HG03521 (cell line): ENCODE measurements around the gene MACROH2A1.

Experiments
- ATAC-seq: cut with Tn5 transposase; IDR thresholded peaks from one replicate; pipeline ENCODE4 v1.9.1; 2021; ENCODE audit warnings: mild to moderate bottlenecking, moderate library complexity; ENCODE audit not compliant: unreplicated experiment

The MACROH2A1 gene

DNA sequence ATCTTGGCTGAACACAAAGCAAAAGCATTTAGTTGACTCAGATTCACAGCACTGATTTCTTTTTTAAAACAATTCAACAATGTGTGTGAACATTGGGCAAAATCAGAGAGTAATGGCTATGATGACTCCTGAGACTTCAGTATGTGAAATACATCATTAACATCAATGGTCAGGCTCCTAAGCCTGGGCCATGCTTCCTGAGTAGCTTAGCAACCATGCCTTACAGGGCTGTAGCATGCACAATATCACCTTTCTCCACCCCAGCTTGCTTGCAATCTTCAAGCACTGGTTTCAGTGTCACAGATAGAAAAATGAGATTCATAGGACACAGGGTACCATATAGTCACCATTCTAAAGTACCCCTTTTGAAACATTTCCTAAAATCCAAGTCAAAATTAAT is 41.3 kb downstream of the MACROH2A1 start:
- no peak for ATAC-seq

DNA sequence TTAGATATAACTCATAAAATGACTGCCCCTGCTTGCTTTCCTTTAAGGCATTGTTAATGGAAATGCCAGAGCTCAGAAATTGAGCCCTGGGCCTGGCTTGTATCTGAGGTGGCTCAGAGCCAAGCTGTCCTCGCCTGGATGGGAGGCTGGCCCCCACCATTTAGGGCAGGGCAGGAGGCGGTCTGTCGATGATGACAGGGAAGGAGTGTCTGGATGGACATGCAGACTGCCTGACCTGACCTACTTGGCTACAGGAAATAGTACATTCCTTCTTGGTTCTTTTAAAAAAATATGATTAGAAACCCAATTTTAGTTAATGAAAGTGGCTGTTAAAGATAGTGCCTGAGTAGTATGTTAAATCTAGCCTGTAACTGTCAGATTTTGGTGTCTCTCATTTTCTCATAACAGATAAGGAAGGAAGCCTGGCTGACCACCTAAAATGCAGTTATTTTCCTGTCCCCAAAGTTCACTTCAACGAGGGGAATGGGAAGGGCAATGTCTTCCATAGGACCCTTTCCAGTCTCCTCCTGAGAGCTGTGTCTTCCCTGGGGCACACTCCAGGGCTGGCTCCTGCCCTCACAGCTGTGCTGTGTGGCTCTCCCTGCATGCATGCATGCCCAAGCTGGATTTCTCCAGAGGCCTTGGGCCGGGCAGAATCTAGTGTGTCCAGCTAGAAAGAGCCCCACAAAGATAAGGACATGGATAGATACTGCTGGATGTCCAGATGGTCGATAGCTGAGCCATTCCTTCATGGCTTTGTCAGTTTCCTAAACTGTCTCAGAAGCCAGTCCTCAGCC is 42.3 kb downstream of the MACROH2A1 start:
- no peak for ATAC-seq

DNA sequence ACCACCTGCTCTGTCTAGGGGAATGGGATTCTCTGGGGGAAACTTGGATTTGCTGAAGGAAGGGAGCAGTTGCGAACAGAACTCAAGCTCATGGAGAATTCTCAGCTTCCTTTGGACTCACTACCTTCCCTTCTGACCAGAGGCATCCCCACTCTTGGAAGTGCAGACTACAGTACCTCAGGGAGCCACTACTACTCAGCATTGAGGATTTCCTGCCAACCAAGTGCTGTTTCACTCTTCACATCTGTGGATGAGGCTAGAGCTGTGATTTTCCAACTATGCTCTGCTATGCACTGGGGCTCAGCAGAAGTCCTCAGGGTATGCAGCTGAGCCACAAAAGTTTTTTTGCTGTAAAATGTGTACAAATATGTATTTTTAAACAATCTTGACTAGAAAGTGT is 43.9 kb downstream of the MACROH2A1 start:
- no peak for ATAC-seq

DNA sequence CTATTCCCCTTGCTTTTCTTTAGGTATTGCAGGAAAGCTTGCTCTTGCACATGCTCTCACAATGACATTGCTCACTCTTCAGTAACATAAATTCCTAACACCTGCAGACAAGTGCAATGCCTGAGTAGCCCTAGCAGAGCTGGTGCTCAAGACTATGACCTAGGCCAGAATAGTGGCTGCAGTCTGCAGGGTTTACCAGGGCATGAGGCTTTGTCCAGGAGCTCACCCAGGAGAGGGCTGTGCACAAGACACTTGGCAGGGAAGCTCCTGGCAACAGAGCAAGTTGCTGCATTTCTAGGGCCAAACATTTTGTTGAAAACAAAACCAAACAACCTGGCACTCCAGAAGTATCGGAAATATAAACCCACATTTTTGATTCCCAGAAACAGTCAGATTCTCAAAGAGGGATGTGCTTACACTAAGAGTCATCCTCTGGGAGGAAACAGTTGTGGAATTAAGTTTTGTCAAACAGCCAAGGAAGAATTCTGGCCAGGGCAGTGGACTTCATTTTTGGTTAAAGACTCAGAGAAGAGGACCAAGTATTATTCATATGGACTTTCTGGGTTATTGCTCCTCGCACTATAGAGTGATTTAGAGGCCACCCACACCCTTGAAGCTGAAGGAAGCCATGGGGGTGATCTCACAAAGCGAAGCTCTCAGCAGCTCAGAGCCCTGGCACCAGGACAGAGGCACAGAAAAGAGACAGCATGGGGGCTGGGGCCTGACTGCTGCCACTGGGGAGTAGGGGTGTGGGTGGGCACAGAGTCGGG is 44.9 kb downstream of the MACROH2A1 start:
- no peak for ATAC-seq

DNA sequence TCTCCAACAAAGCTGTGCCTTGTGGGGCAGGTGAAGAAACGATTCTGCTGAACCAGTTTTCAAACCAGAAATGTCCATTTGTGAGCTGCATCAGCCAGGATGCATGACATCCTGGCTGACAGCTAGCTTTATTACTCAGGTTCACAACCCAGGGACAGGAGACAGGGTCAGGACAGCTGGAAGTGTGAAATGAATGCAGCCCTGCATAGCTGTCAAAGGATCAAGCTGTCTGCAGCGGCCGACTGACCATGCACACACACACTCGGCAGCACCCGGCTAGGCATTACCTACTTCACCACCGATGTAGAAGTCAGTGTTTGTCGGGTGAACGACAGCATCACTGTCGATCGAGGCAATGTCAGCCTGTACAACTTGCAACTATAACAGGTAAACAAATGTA is 48.5 kb downstream of the MACROH2A1 start:
- no peak for ATAC-seq

DNA sequence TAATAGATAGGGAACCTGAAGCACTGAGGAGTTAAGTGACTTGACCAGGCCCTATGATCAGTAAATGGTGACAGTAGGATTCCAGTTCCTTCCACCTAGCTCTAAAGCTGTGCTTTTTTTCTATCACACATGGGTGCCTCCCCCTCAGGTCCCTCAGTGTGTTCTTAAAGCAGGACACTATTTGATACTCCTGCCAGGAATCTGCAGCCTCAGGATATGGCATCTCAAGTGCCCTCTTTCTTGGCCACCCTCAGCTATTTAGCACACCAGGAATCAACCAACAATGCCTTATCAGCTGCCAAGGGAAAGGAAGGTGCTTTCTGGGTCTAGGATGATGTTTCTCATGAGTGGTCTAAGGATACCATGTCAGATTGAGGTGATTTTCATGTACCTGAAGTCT is 49.1 kb downstream of the MACROH2A1 start:
- no peak for ATAC-seq

GRCh38 chr5:135349451-135349850 is 49.6 kb downstream of the MACROH2A1 start:
- ATAC-seq = no peak

- ATAC-seq = no peak
Observed at GRCh38 chr5:135348918-135349317, 50.1 kb downstream of the MACROH2A1 start.

DNA sequence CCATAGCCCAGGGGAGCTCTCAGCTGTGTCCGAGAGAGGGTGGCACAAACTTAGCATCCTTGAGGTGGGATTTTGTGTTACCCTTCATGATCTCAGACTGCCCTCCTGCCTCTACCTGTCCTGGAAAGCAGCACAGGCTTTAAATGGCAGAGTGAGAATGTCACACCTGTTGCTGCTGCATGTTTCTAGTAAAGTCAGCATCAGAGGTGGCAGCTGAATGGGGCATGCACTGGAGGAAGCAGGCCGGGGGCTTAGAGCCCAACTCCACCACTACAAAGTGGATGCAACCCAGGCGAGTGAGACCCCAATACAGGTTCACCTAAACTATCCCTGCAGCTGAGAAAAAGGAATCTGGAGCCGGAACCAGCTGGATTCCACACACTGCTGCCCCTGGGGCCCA is 51.6 kb downstream of the MACROH2A1 start:
- ATAC-seq = no peak

- ATAC-seq = no peak
Observed at GRCh38 chr5:135345956-135346731, 52.9 kb downstream of the MACROH2A1 start.

- no peak for ATAC-seq
Observed at GRCh38 chr5:135344349-135344748, 54.7 kb downstream of the MACROH2A1 start.

GRCh38 chr5:135343413-135343812 is 55.6 kb downstream of the MACROH2A1 start:
- ATAC-seq = no peak

DNA sequence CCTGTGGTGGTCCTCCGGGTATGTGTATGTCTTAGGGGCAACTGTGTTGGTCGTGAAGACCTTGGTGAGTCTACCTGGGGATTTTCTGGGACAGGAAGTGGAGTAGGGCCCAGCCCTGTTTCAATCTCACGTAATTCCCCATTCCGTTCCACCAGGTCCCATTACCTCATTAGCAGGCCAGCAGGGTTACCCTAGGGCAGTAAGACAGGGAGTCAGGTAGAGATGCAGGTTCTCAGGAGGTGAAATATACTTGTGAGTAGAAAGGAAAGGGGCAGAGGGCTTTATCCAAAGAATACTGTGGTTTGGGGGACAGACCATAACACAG is 56.5 kb downstream of the MACROH2A1 start:
- ATAC-seq = no peak

DNA sequence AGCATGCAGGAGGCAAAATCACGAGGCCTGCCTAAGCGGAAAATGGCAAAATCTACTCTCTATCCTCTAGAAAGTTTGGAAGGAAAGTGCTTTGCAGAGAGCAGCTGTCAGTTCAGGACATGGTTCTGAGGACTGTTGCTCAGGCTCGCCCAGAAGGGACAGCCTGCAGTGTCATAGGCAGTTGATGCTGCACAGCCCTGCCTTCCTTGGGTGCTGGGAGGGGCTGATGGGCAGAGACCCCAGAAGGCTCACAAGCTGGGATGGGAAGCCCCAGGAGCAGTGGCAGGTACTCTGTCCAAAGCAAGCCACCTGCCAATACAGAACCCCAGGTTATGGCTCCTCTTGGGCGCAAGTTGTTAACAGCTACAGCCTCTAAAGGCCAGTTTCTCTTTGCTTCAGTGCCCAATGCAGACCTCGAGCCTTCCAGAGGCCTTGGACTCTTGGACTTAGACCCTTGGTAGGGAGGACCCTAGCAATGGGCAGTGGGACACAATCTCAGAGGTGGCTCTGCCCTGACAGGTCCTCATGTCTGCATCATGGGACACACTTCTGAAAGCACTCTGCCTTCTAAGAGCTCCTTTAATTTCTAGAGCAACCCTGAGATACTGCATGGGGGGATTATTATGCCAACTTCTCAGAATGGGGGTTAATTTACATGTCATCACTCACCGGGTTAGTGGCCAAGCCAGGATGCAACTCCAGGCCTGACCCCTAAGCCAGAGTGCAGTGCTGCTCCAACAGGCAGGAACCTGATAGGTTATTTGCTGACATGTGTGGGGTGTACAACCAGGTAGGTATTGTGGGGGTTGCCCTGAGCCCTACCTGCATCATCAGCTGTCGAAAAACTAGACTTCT is 57.1 kb downstream of the MACROH2A1 start:
- ATAC-seq = no peak

DNA sequence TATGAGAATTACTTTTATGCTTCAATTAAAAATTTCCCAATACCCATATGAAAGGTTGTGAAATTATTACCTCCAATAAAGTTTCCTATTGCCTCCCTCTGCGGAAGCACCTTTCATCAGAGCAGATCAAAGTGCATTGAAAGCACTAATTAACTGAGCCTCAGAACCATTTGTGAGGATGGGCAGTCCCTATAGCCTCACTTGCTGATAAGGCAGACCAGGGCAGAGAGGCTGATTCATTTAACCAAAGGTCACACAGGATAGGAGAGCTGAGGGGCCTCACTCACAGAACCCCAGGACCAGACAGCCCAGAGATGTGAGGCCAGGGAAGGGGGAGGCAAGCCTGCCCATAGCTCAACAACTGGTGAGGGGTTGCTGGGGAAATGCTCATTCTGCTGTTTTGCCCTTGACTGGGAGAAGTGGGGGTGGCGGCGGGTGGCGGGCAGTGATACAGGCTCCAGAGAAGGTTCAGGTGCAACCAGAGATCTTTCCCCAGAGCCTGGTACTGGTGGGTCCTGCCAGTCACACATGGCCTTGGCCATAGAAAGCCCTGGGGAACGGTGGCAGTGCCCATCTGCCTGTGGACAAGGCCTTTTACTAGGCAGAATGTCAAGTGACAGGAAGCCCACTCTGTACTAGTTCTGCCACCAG is 57.9 kb downstream of the MACROH2A1 start:
- ATAC-seq = no peak

DNA sequence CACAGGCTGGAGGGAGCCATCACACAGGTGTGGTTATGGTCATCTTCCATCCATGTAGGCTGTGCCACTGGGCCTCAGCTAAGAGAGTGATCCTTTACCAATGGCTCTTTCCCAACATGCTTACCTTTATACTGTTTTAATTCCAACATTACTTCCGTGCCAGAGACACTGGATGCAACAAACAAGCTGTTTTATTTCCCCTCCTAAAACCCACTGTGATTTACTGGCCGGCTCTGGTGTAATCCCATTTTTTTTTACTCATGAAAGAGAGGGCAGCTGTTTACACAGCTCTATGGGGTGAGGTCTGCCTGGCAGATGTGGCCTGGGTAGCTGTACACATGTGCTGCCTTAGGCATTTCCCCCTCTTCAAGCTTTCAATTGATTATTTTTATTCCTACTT is 58.5 kb downstream of the MACROH2A1 start:
- no peak for ATAC-seq

- ATAC-seq = no peak
Observed at GRCh38 chr5:135339623-135340022, 59.4 kb downstream of the MACROH2A1 start.

DNA sequence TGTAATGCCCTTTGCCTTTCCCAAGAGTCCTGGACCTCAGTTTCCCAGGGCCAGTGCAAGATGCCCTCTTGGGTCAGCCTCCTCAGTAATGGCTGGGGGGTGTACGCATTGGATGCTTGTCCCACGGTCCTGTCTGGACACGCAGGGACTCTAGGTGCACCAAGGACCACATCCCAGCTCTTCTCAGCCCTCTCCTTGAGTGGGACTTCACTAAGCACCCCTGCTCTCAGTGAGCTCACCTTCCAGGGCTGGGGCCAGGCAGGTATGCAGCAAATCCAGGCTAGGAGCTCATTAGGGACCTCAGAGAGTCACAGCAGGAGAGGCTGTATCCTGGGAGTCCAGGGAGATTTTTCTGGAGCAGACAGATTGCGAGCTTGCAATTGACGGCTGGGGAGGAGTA is 59.8 kb downstream of the MACROH2A1 start:
- ATAC-seq = no peak

GRCh38 chr5:135337064-135337463 is 62.0 kb downstream of the MACROH2A1 start:
- ATAC-seq = no peak
